SK-N-SH (cell line): Measurements from ENCODE around the gene GAS2L1. TPM values are rescaled to one million over a fixed set of nuclear protein-coding genes. Genes with fewer than 3 reads are reported as not detected.

Experiments used
- CTCF ChIA-PET: fragments of 300-600, 350-600 bp; formaldehyde crosslinking; extraction: SDS; loops from one replicate; lab custom pipeline; 2021; lab: Yijun Ruan, JAX
- POLR2A ChIA-PET: fragments of 350-600 bp; sonication (Branson Sonifier 250); formaldehyde crosslinking; extraction: SDS; loops from one replicate; lab custom pipeline; 2020; ENCODE audit warnings: antibody characterized with exemption, inconsistent platforms; lab: Yijun Ruan, JAX
- DNase-seq: peaks from one replicate; pipeline ENCODE4 v3.0.0; 2012
- H2AFZ ChIP-seq: fragments of 200-600 bp; sonication (generic); 2 replicates; pipeline ENCODE4 v1.8.1; 2016; ENCODE audit warnings: antibody characterized with exemption, mild to moderate bottlenecking, low read depth
- H3F3A ChIP-seq: fragments of 200-600 bp; sonication (generic); replicated peaks from 2 replicates; pipeline ENCODE3; 2016; ENCODE audit warnings: antibody characterized with exemption, mild to moderate bottlenecking; ENCODE audit not compliant: insufficient read depth
- H3K27ac ChIP-seq, 2 experiments: fragments of 200-500 bp in 1 of 2; fragments of 200-600 bp in 1 of 2; sonication (Bioruptor generic) in 1 of 2; sonication (generic), shearing (Covaris generic) in 1 of 2; 2 replicates each; pipeline versions ENCODE4 v1.5.1 to v1.6.1; 2014 to 2016; ENCODE audit warnings: low read depth in 2 of 2, inconsistent platforms in 1 of 2, low read length in 1 of 2, mild to moderate bottlenecking in 1 of 2, mixed read lengths in 1 of 2
- H3K27me3 ChIP-seq: fragments of 200-600 bp; sonication (generic), shearing (Covaris generic); 2 replicates; pipeline ENCODE4 v1.6.1; 2016; ENCODE audit warnings: mixed run types; ENCODE audit not compliant: insufficient read depth
- H3K36me3 ChIP-seq, 2 experiments: fragments of 200-500 bp in 1 of 2; fragments of 200-600 bp in 1 of 2; sonication (Bioruptor generic) in 1 of 2; sonication (generic) in 1 of 2; replicated peaks in 1 of 2; 2 replicates each; pipeline versions ENCODE3 to v1.5.1; 2014 to 2016; ENCODE audit warnings: low read length in 1 of 2, mild to moderate bottlenecking in 1 of 2; ENCODE audit not compliant: insufficient read depth in 2 of 2, control insufficient read depth in 1 of 2
- H3K4me1 ChIP-seq, 2 experiments: fragments of 200-500 bp in 1 of 2; fragments of 200-600 bp in 1 of 2; sonication (Bioruptor generic) in 1 of 2; sonication (generic), shearing (Covaris generic) in 1 of 2; 2 replicates each; pipeline versions ENCODE4 v1.5.1 to v1.6.1; 2014 to 2016; ENCODE audit warnings: low read depth in 1 of 2, low read length in 1 of 2, mixed run types in 1 of 2; ENCODE audit not compliant: insufficient read depth in 2 of 2, control insufficient read depth in 1 of 2
- H3K4me2 ChIP-seq: fragments of 200-600 bp; sonication (generic), shearing (Covaris generic); 2 replicates; pipeline ENCODE4 v1.6.1; 2017; ENCODE audit warnings: mixed run types
- H3K4me3 ChIP-seq, 2 experiments: fragments of 200-500 bp in 1 of 2; fragments of 200-600 bp in 1 of 2; sonication (Bioruptor generic) in 1 of 2; sonication (generic), shearing (Covaris generic) in 1 of 2; 2 replicates each; pipeline versions ENCODE4 v1.5.1 to v1.8.1; 2014 to 2016; ENCODE audit warnings: low read depth in 2 of 2, inconsistent platforms in 1 of 2, low read length in 1 of 2, mild to moderate bottlenecking in 1 of 2, mixed read lengths in 1 of 2, moderate library complexity in 1 of 2
- H3K79me2 ChIP-seq: fragments of 200-600 bp; sonication (generic); 2 replicates; pipeline ENCODE4 v1.8.1; 2017; ENCODE audit warnings: mild to moderate bottlenecking; ENCODE audit not compliant: insufficient read depth
- H3K9ac ChIP-seq: fragments of 200-600 bp; sonication (generic); 2 replicates; pipeline ENCODE4 v1.6.1; 2017; ENCODE audit warnings: mixed run types
- H3K9me2 ChIP-seq: fragments of 200-600 bp; sonication (generic); 2 replicates; pipeline ENCODE4 v1.6.1; 2017; ENCODE audit warnings: mixed run types
- H3K9me3 ChIP-seq: fragments of 200-600 bp; sonication (generic); 2 replicates; pipeline ENCODE4 v1.6.1; 2017; ENCODE audit warnings: mixed run types, mild to moderate bottlenecking, moderate library complexity
- H4K20me1 ChIP-seq: fragments of 200-600 bp; sonication (generic); 2 replicates; pipeline ENCODE4 v1.6.1; 2017; ENCODE audit warnings: mild to moderate bottlenecking, mixed run types; ENCODE audit not compliant: insufficient read depth
- CHD2 ChIP-seq: fragments of 150-350 bp; IDR thresholded peaks from 2 replicates; pipeline ENCODE4 v1.6.1; 2018; ENCODE audit warnings: low read length; ENCODE audit not compliant: partially characterized antibody
- FOXJ3 ChIP-seq: sonication (generic); formaldehyde crosslinking; IDR thresholded peaks from 2 replicates; pipeline ENCODE4 v1.5.1; 2020; ENCODE audit warnings: mild to moderate bottlenecking, missing genetic modification reagents
- FOXM1 ChIP-seq: IDR thresholded peaks from 2 replicates; pipeline ENCODE4 v1.4.0; 2012; ENCODE audit warnings: low read depth, mild to moderate bottlenecking
- GATA2 ChIP-seq: sonication (generic); formaldehyde crosslinking; IDR thresholded peaks from 2 replicates; pipeline ENCODE4 v1.5.0; 2020; ENCODE audit warnings: mild to moderate bottlenecking, missing genetic modification reagents
- IRF3 ChIP-seq: fragments of 150-350 bp; IDR thresholded peaks from 2 replicates; pipeline ENCODE4 v1.6.1; 2016; ENCODE audit warnings: mild to moderate bottlenecking, low read depth, low read length
- JUND ChIP-seq: IDR thresholded peaks from 2 replicates; pipeline ENCODE4 v1.4.0; 2012
- MAX ChIP-seq: IDR thresholded peaks from 2 replicates; pipeline ENCODE4 v1.4.0; 2012; ENCODE audit warnings: low read depth
- NFIC ChIP-seq: IDR thresholded peaks from 2 replicates; pipeline ENCODE4 v1.4.0; 2012; ENCODE audit warnings: borderline replicate concordance
- NRF1 ChIP-seq: IDR thresholded peaks from 2 replicates; pipeline ENCODE4 v1.6.1; 2012; ENCODE audit warnings: low read depth, mild to moderate bottlenecking, low read length
- PBX3 ChIP-seq: IDR thresholded peaks from 2 replicates; pipeline ENCODE4; 2012
- POLR2AphosphoS5 ChIP-seq: IDR thresholded peaks from 2 replicates; pipeline ENCODE4 v1.6.1; 2012; ENCODE audit warnings: low read depth, low read length
- RAD21 ChIP-seq: IDR thresholded peaks from 2 replicates; pipeline ENCODE4 v1.6.1; 2012; ENCODE audit warnings: mild to moderate bottlenecking, low read length
- SMC3 ChIP-seq: IDR thresholded peaks from 2 replicates; pipeline ENCODE4 v1.6.1; 2012; ENCODE audit warnings: low read depth, low read length, improper control_type of control experiment
- TAF1 ChIP-seq: IDR thresholded peaks from 2 replicates; pipeline ENCODE4 v1.6.1; 2012; ENCODE audit warnings: low read depth, mild to moderate bottlenecking, low read length, moderate library complexity, borderline replicate concordance
- TEAD4 ChIP-seq: IDR thresholded peaks from 2 replicates; pipeline ENCODE4 v1.4.0; 2012; ENCODE audit warnings: mild to moderate bottlenecking, borderline replicate concordance; ENCODE audit not compliant: insufficient read depth
- USF1 ChIP-seq: IDR thresholded peaks from 2 replicates; pipeline ENCODE4 v1.4.0; 2012; ENCODE audit warnings: low read depth, borderline replicate concordance
- USF2 ChIP-seq: fragments of 150-350 bp; IDR thresholded peaks from 2 replicates; pipeline ENCODE4 v1.6.1; 2017; ENCODE audit warnings: antibody characterized with exemption, low read length, low read depth, borderline replicate concordance
- WGBS: methylation state at CpG from one replicate; pipeline ENCODE4 v1.1.6; 2017; ENCODE audit warnings: low lambda C conversion rate; 5-methylcytosine and 5-hydroxymethylcytosine counted together
- polyA plus RNA-seq, 3 experiments: library from polyadenylated mRNA; depleted of rRNA; stranded (reverse); fragments of >200 nt; gene quantifications; 2 replicates each; pipeline ENCODE4 v1.2.3, GENCODE V29; 2012

The GAS2L1 gene
- polyA plus RNA-seq, 1 of the 3 experiments (the other 2 are of a cell fraction) = 21.8 TPM

- no peaks in the 10 kb centered on the region for H3K79me2 ChIP-seq
- no peak overlapping the region for H3K4me2 ChIP-seq
- no peak overlapping the region for H2AFZ ChIP-seq
- H3K9me2 ChIP-seq = no peaks in the 10 kb centered on the region
- H3K27ac ChIP-seq = peak overlapping the region in 1 of 2 experiments; percentile 95; a peak in 1 of 4 replicates
- POLR2A ChIA-PET = no interaction called here
- peaks cover 26% of the 10 kb centered on the region for H3F3A ChIP-seq
- 95% methylated on average over 17 of the region's 25 CpGs for WGBS
- no peaks in the 10 kb centered on the region for H3K9me3 ChIP-seq
- no peak overlapping the region for H3K4me3 ChIP-seq
- no peak overlapping the region for H3K9ac ChIP-seq
- H4K20me1 ChIP-seq = no peaks in the 10 kb centered on the region
- TF ChIP-seq FOXM1 (no peak), FOXJ3 (CRISPR knock-in tag) (no peak), NRF1 (no peak), IRF3 (no peak), SMC3 (no peak), GATA2 (CRISPR knock-in tag) (no peak), MAX (no peak), USF1 (no peak), JUND (no peak), USF2 (no peak), NFIC (no peak)
- TF ChIP-seq, all 33 proteins: peak for 0
- no peak for DNase-seq
- peaks cover 14 to 55% of the 10 kb centered on the region in 2 experiments for H3K36me3 ChIP-seq
- peaks cover 20 to 45% of the 10 kb centered on the region in 2 experiments for H3K4me1 ChIP-seq
- CTCF ChIA-PET = interaction anchor here (0.9 to 1.7 kb wide), 7 partner anchors 9 to 29 kb away, joined by 3 to 9 read pairs (median 3); no protein-coding TSS in a partner anchor
- no peaks in the 10 kb centered on the region for H3K27me3 ChIP-seq
Measured at GRCh38 chr22:29341056-29341848, 34.8 kb downstream of the GAS2L1 start.

- Histone ChIP-seq H3K27me3 (no peaks in the 10 kb centered on the region), H3K9me3 (no peaks in the 10 kb centered on the region), H3K9ac (no peak overlapping the region), H2AFZ (no peak overlapping the region), H3K36me3 (peaks cover 18 to 60% of the 10 kb centered on the region in 2 experiments), H3K4me3 (no peak overlapping the region), H3K4me1 (peaks cover 20 to 50% of the 10 kb centered on the region in 2 experiments), H3F3A (peaks cover 26% of the 10 kb centered on the region), H3K27ac (peak overlapping the region in 1 of 2 experiments; percentile 95; a peak in 1 of 4 replicates), H3K9me2 (no peaks in the 10 kb centered on the region), H3K4me2 (no peak overlapping the region), H3K79me2 (no peaks in the 10 kb centered on the region), H4K20me1 (no peaks in the 10 kb centered on the region)
- DNase-seq = no peak
- WGBS = 100% methylated on average over 1 of the region's 2 CpGs
- ChIA-PET POLR2A (no interaction called here), CTCF (interaction anchor here (0.8 to 1.7 kb wide), 6 partner anchors 12 to 96 kb away, joined by 3 to 9 read pairs (median 4); no protein-coding TSS in a partner anchor)
- TF ChIP-seq FOXJ3 (CRISPR knock-in tag) (no peak), USF1 (no peak), RAD21 (no peak), PBX3 (no peak), CHD2 (no peak), MAX (no peak), TEAD4 (no peak), TAF1 (no peak), POLR2AphosphoS5 (no peak)
Measured at GRCh38 chr22:29341849-29342127, 35.3 kb downstream of the GAS2L1 start.
